ENCODE results near the gene NPEPL1. TPM values are rescaled to one million over a fixed set of nuclear protein-coding genes. Genes with fewer than 3 reads are reported as not detected.
A peak's percentile ranks its signal among the peaks of the same experiment; 100 is the strongest.
"Not testable (repeated sequence)": the region's sequence is repeated elsewhere in the genome, so short reads cannot be mapped to it uniquely, and the experiment has no call there.

The NPEPL1 gene
- total RNA-seq, 1 donor from 2014 or later, result 41.6 TPM

DNA sequence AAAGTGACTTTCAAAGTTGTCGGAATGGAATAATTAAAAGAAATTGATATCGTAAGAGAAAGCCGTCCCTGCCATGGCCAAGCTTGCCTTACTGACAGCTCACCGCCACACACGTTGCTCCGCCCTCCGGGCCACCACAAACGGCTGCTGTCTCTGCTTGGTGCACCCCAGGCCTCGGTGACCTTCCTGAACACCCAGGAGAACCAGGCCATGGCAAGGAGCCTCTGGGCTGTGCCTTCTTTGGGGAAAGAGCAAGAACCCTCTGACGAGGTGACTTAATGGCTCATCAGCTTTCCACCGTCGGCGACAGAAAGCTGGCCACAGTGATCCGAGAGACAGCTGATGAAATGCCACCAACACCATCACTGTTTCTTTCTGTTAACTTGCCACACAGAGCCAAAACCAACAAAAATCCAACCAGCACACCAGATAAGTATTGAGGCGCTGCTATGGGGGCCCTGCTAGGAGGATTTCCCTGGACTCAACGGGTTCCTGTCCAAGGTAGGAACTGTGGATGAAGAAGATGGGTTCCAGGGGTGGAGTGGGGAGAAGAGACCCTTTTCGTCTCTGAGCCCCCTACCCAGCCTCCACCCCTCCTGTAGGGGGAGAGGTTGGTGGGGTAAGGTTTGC lies 61.4 kb downstream of the NPEPL1 start:
- no peak for DNase-seq
- intact Hi-C loops (cut with DNase I), result no loop called here
- ATAC-seq, result no peak
- no peaks in the 10 kb centered on the region for H3K36me3 ChIP-seq
- peaks cover 10% of the 10 kb centered on the region for H3K27me3 ChIP-seq
- H3K4me3 ChIP-seq, result no peak overlapping the region
- TF ChIP-seq CTCF (IDR thresholded peaks at IDR 0.05), result no peak
- no peak overlapping the region for H3K27ac ChIP-seq
- H3K9me3 ChIP-seq, result no peaks in the 10 kb centered on the region
- no peaks in the 10 kb centered on the region for H3K4me1 ChIP-seq

DNA sequence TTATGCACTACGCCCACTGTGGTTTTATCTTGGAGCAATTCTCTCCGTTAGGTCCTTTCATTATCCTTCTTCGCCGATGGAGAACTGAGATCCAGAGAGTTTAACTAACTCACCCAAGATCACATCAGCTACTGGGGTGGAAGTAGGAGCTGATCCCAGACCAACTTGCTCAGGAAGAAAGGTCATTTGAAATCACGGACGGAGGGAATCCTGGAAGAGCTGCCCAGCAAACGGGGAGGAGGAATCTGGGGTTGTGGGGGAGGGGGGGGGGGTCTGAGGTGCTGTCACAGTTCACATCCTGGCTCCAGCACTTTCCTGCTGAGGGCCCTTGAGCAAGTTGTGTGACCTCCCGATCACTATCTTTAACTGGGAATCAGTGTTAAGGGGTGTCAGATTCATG lies 62.0 kb downstream of the NPEPL1 start:
- ATAC-seq, result no peak
- Histone ChIP-seq H3K9me3 (no peaks in the 10 kb centered on the region), H3K4me3 (no peak overlapping the region), H3K36me3 (no peaks in the 10 kb centered on the region), H3K27ac (no peak overlapping the region), H3K27me3 (peaks cover 14% of the 10 kb centered on the region), H3K4me1 (no peaks in the 10 kb centered on the region)
- intact Hi-C loops (cut with DNase I), result no loop called here
- DNase-seq, result no peak
- TF ChIP-seq CTCF (IDR thresholded peaks at IDR 0.05), result no peak

GRCh38 chr20:58755062-58755697 lies 62.6 kb downstream of the NPEPL1 start:
- Histone ChIP-seq H3K36me3 (no peaks in the 10 kb centered on the region), H3K27me3 (peaks cover 16% of the 10 kb centered on the region), H3K4me1 (no peaks in the 10 kb centered on the region), H3K9me3 (no peaks in the 10 kb centered on the region), H3K27ac (no peak overlapping the region), H3K4me3 (no peak overlapping the region)
- intact Hi-C loops (cut with DNase I), result no loop called here
- no peak for ATAC-seq
- no peak for DNase-seq
- TF ChIP-seq CTCF (IDR thresholded peaks at IDR 0.05), result no peak

DNA sequence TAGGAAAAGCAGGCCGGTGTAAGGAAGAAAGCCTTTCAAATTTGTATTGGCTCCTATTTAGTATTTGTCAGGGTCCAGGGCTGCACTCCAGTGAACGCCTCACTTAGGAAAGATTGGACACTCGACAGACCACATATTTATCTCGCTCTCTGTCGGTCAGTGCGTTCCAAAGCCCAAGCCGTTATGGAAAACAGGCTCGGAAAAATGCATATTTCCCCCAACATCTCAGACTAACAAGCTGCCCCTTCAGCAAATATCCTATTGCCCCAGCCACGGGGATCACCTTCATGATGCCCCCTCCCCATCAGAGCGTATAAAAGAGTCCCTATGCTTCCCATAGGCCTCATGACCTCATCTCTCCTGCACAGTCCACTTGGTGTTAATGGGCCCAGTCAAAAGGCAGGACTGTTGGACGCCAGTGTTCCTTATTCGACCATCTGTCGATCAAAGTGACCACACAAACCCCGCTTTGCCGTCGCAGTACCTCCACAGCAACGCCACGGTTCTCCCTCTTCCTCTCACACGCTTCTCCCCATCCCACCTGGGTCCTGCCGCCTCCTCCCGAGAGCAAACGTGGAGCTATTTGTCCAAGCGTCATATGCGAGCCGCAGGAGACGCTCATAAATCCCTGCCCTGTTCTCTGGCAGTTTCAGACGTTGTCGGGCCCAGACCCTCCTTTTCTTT lies 63.3 kb downstream of the NPEPL1 start:
- Histone ChIP-seq H3K4me3 (no peak overlapping the region), H3K27ac (no peak overlapping the region), H3K36me3 (no peaks in the 10 kb centered on the region), H3K27me3 (peaks cover 12% of the 10 kb centered on the region), H3K4me1 (no peaks in the 10 kb centered on the region), H3K9me3 (no peaks in the 10 kb centered on the region)
- DNase-seq, result peak; percentile 40
- TF ChIP-seq CTCF (IDR thresholded peaks at IDR 0.05), result no peak
- intact Hi-C loops (cut with DNase I), result no loop called here
- no peak for ATAC-seq

- DNase-seq, result no peak
- no peak for TF ChIP-seq CTCF (IDR thresholded peaks at IDR 0.05)
- Histone ChIP-seq H3K36me3 (no peaks in the 10 kb centered on the region), H3K27ac (no peak overlapping the region), H3K4me3 (no peak overlapping the region), H3K9me3 (no peaks in the 10 kb centered on the region), H3K27me3 (peaks cover 12% of the 10 kb centered on the region), H3K4me1 (no peaks in the 10 kb centered on the region)
- ATAC-seq, result no peak
- intact Hi-C loops (cut with DNase I), result no loop called here
Observed at GRCh38 chr20:58756450-58756775, 63.8 kb downstream of the NPEPL1 start.

DNA sequence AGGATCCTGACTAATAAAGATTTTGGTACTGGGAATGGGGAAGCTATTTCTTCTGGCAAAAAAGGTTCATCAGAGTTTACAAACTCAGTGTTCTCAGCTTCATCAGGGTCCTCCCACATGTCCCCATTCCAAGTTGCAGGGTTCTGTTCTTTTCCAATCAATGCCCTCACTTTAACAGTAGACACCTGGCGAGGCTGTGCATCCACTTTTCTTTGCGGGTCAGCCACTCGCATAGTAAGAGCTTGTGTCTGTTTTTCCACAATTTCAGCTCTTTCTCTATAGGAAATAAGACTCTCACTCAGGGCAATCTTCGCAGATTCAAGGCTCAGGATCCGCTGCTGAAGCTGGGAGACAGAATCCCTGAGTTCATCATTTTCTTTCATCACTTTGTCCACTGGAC lies 65.0 kb downstream of the NPEPL1 start:
- DNase-seq; ATAC-seq; intact Hi-C loops (cut with DNase I); H3K4me3 ChIP-seq; H3K36me3 ChIP-seq; H3K4me1 ChIP-seq; H3K9me3 ChIP-seq; H3K27ac ChIP-seq: not testable (repeated sequence)
- H3K27me3 ChIP-seq, result peaks cover 12% of the 10 kb centered on the region

Measured in upper lobe of right lung (tissue), 1 donor.